ENCODE measurements around the gene CEP104.
"Not testable (repeated sequence)": the region's sequence is repeated elsewhere in the genome, so short reads cannot be mapped to it uniquely, and the experiment has no call there.

CEP104 gene

GRCh38 chr1:3810149-3810761 is 46.8 kb downstream of the CEP104 start:
- not testable (repeated sequence) for H3K23ac ChIP-seq (ENCODE audit: low read depth, low read length, poor library complexity); H2AFZ ChIP-seq (ENCODE audit: low read length); H2AK5ac ChIP-seq (ENCODE audit: low read depth, low read length); H2BK120ac ChIP-seq (ENCODE audit: low read depth, low read length); H3K4ac ChIP-seq (ENCODE audit: low read length); H3K4me1 ChIP-seq (ENCODE audit: control insufficient read depth in 2 of 2, insufficient read depth in 1 of 2, low read depth in 1 of 2, low read length in 2 of 2); H3K4me3 ChIP-seq (ENCODE audit: low read length in 2 of 2); H4K91ac ChIP-seq (ENCODE audit: low read depth, low read length, poor library complexity); H3K27ac ChIP-seq (replicated peaks; ENCODE audit: low read length); H4K8ac ChIP-seq (ENCODE audit: low read depth, low read length); H2BK5ac ChIP-seq (ENCODE audit: low read length); H3K4me2 ChIP-seq (ENCODE audit: insufficient read depth, low read length, poor library complexity, severe bottlenecking); DNase-seq (ENCODE audit: low spot score); H2BK15ac ChIP-seq (ENCODE audit: low read length); H3K9me3 ChIP-seq (replicated peaks in 1 of 2; ENCODE audit: control insufficient read depth in 2 of 2, insufficient read depth in 1 of 2, low read depth in 1 of 2, low read length in 2 of 2); H2BK12ac ChIP-seq (ENCODE audit: low read length); H3K14ac ChIP-seq (ENCODE audit: low read length); H3K9ac ChIP-seq (ENCODE audit: low read depth, low read length, poor library complexity); H3K27me3 ChIP-seq (ENCODE audit: control insufficient read depth in 3 of 3, insufficient read depth in 3 of 3, low read depth in 1 of 3, low read length in 3 of 3); H3K79me1 ChIP-seq (ENCODE audit: low read depth, low read length); H3K18ac ChIP-seq (ENCODE audit: low read length)
- no CpG with 5 or more reads among the region's 9 CpGs for WGBS, 2 donors (ENCODE audit: extremely low coverage in 2 of 2, insufficient read length in 2 of 2, insufficient replicate concordance in 1 of 2)
- peaks cover 5 to 12% of the 10 kb centered on the region in 2 donors for H3K36me3 ChIP-seq (replicated peaks in 1 of 2; ENCODE audit: control insufficient read depth in 2 of 2, insufficient read depth in 2 of 2, low read length in 2 of 2)

- Histone ChIP-seq H2BK5ac (ENCODE audit: low read length) (no peak overlapping the region), H3K23ac (ENCODE audit: low read depth, low read length, poor library complexity) (no peak overlapping the region)
- DNase-seq (ENCODE audit: low spot score): no peak
Observed at GRCh38 chr1:3809680-3810079, 47.3 kb downstream of the CEP104 start.

GRCh38 chr1:3807769-3808168 is 49.2 kb downstream of the CEP104 start:
- H3K27me3 ChIP-seq (ENCODE audit: control insufficient read depth in 3 of 3, insufficient read depth in 3 of 3, low read depth in 1 of 3, low read length in 3 of 3): no peaks in the 10 kb centered on the region
- H3K23ac ChIP-seq (ENCODE audit: low read depth, low read length, poor library complexity): no peak overlapping the region
- H3K36me3 ChIP-seq (replicated peaks in 1 of 2; ENCODE audit: control insufficient read depth in 2 of 2, insufficient read depth in 2 of 2, low read length in 2 of 2): no peaks in the 10 kb centered on the region
- H2BK12ac ChIP-seq (ENCODE audit: low read length): no peak overlapping the region
- H2BK5ac ChIP-seq (ENCODE audit: low read length): no peak overlapping the region
- H3K4me1 ChIP-seq (ENCODE audit: control insufficient read depth in 2 of 2, insufficient read depth in 1 of 2, low read depth in 1 of 2, low read length in 2 of 2): peaks cover 0 to 5% of the 10 kb centered on the region in 2 donors
- no peak overlapping the region for H2BK120ac ChIP-seq (ENCODE audit: low read depth, low read length)
- H3K18ac ChIP-seq (ENCODE audit: low read length): no peak overlapping the region
- DNase-seq (ENCODE audit: low spot score): no peak
- no peak overlapping the region for H3K9ac ChIP-seq (ENCODE audit: low read depth, low read length, poor library complexity)
- WGBS, 2 donors (ENCODE audit: extremely low coverage in 2 of 2, insufficient read length in 2 of 2, insufficient replicate concordance in 1 of 2): no CpG with 5 or more reads among the region's 5 CpGs
- H2BK15ac ChIP-seq (ENCODE audit: low read length): no peak overlapping the region
- no peak overlapping the region for H4K91ac ChIP-seq (ENCODE audit: low read depth, low read length, poor library complexity)
- no peak overlapping the region for H3K4me2 ChIP-seq (ENCODE audit: insufficient read depth, low read length, poor library complexity, severe bottlenecking)
- H2AFZ ChIP-seq (ENCODE audit: low read length): no peak overlapping the region
- H3K9me3 ChIP-seq (replicated peaks in 1 of 2; ENCODE audit: control insufficient read depth in 2 of 2, insufficient read depth in 1 of 2, low read depth in 1 of 2, low read length in 2 of 2): peaks cover 2 to 5% of the 10 kb centered on the region in 2 donors
- H3K4me3 ChIP-seq (ENCODE audit: low read length in 2 of 2): no peak overlapping the region
- no peak overlapping the region for H2AK5ac ChIP-seq (ENCODE audit: low read depth, low read length)
- no peaks in the 10 kb centered on the region for H3K79me1 ChIP-seq (ENCODE audit: low read depth, low read length)
- no peak overlapping the region for H3K4ac ChIP-seq (ENCODE audit: low read length)
- no peak overlapping the region for H3K27ac ChIP-seq (replicated peaks; ENCODE audit: low read length)
- H3K14ac ChIP-seq (ENCODE audit: low read length): no peak overlapping the region
- H4K8ac ChIP-seq (ENCODE audit: low read depth, low read length): no peak overlapping the region

More at GRCh38 chr1:3809680-3810079, 47.3 kb downstream of the CEP104 start:
- no peak overlapping the region for H4K8ac ChIP-seq (ENCODE audit: low read depth, low read length)
- WGBS, 2 donors (ENCODE audit: extremely low coverage in 2 of 2, insufficient read length in 2 of 2, insufficient replicate concordance in 1 of 2): no CpG with 5 or more reads among the region's 7 CpGs
- no peak overlapping the region for H2BK15ac ChIP-seq (ENCODE audit: low read length)
- H3K36me3 ChIP-seq (replicated peaks in 1 of 2; ENCODE audit: control insufficient read depth in 2 of 2, insufficient read depth in 2 of 2, low read length in 2 of 2): peaks cover 0 to 7% of the 10 kb centered on the region in 2 donors
- no peak overlapping the region for H2AK5ac ChIP-seq (ENCODE audit: low read depth, low read length)
- H3K4me2 ChIP-seq (ENCODE audit: insufficient read depth, low read length, poor library complexity, severe bottlenecking): no peak overlapping the region
- no peak overlapping the region for H3K4me3 ChIP-seq (ENCODE audit: low read length in 2 of 2)
- H3K4me1 ChIP-seq (ENCODE audit: control insufficient read depth in 2 of 2, insufficient read depth in 1 of 2, low read depth in 1 of 2, low read length in 2 of 2): peaks cover 0 to 5% of the 10 kb centered on the region in 2 donors
- no peak overlapping the region for H3K14ac ChIP-seq (ENCODE audit: low read length)
- no peak overlapping the region for H2BK120ac ChIP-seq (ENCODE audit: low read depth, low read length)
- H3K9ac ChIP-seq (ENCODE audit: low read depth, low read length, poor library complexity): no peak overlapping the region
- H3K4ac ChIP-seq (ENCODE audit: low read length): no peak overlapping the region
- H3K27ac ChIP-seq (replicated peaks; ENCODE audit: low read length): no peak overlapping the region
- no peaks in the 10 kb centered on the region for H3K27me3 ChIP-seq (ENCODE audit: control insufficient read depth in 3 of 3, insufficient read depth in 3 of 3, low read depth in 1 of 3, low read length in 3 of 3)
- H3K9me3 ChIP-seq (replicated peaks in 1 of 2; ENCODE audit: control insufficient read depth in 2 of 2, insufficient read depth in 1 of 2, low read depth in 1 of 2, low read length in 2 of 2): peaks cover 2 to 7% of the 10 kb centered on the region in 2 donors
- no peaks in the 10 kb centered on the region for H3K79me1 ChIP-seq (ENCODE audit: low read depth, low read length)
- no peak overlapping the region for H4K91ac ChIP-seq (ENCODE audit: low read depth, low read length, poor library complexity)
- H2AFZ ChIP-seq (ENCODE audit: low read length): no peak overlapping the region
- no peak overlapping the region for H3K18ac ChIP-seq (ENCODE audit: low read length)
- no peak overlapping the region for H2BK12ac ChIP-seq (ENCODE audit: low read length)

- Histone ChIP-seq H3K4me3 (ENCODE audit: low read length in 2 of 2) (no peak overlapping the region), H3K27me3 (ENCODE audit: control insufficient read depth in 3 of 3, insufficient read depth in 3 of 3, low read depth in 1 of 3, low read length in 3 of 3) (no peaks in the 10 kb centered on the region), H2AK5ac (ENCODE audit: low read depth, low read length) (no peak overlapping the region), H3K9me3 (replicated peaks in 1 of 2; ENCODE audit: control insufficient read depth in 2 of 2, insufficient read depth in 1 of 2, low read depth in 1 of 2, low read length in 2 of 2) (peaks cover 5 to 10% of the 10 kb centered on the region in 2 donors), H3K4me2 (ENCODE audit: insufficient read depth, low read length, poor library complexity, severe bottlenecking) (no peak overlapping the region), H4K8ac (ENCODE audit: low read depth, low read length) (no peak overlapping the region), H3K36me3 (replicated peaks in 1 of 2; ENCODE audit: control insufficient read depth in 2 of 2, insufficient read depth in 2 of 2, low read length in 2 of 2) (no peaks in the 10 kb centered on the region), H2AFZ (ENCODE audit: low read length) (no peak overlapping the region), H2BK12ac (ENCODE audit: low read length) (no peak overlapping the region), H2BK15ac (ENCODE audit: low read length) (no peak overlapping the region), H3K18ac (ENCODE audit: low read length) (no peak overlapping the region), H3K4me1 (ENCODE audit: control insufficient read depth in 2 of 2, insufficient read depth in 1 of 2, low read depth in 1 of 2, low read length in 2 of 2) (no peaks in the 10 kb centered on the region), H3K4ac (ENCODE audit: low read length) (no peak overlapping the region), H3K14ac (ENCODE audit: low read length) (no peak overlapping the region), H3K23ac (ENCODE audit: low read depth, low read length, poor library complexity) (no peak overlapping the region), H2BK120ac (ENCODE audit: low read depth, low read length) (no peak overlapping the region), H3K79me1 (ENCODE audit: low read depth, low read length) (no peaks in the 10 kb centered on the region), H3K27ac (replicated peaks; ENCODE audit: low read length) (no peak overlapping the region), H4K91ac (ENCODE audit: low read depth, low read length, poor library complexity) (no peak overlapping the region), H2BK5ac (ENCODE audit: low read length) (no peak overlapping the region), H3K9ac (ENCODE audit: low read depth, low read length, poor library complexity) (no peak overlapping the region)
- DNase-seq (ENCODE audit: low spot score): no peak
- WGBS, 2 donors (ENCODE audit: extremely low coverage in 2 of 2, insufficient read length in 2 of 2, insufficient replicate concordance in 1 of 2): no CpG with 5 or more reads among the region's 11 CpGs
Observed at GRCh38 chr1:3805038-3805437, 52.0 kb downstream of the CEP104 start.

All from neuronal stem cell (in vitro differentiated cells).